ENCODE data around the gene SNRNP25.

The SNRNP25 gene

GRCh38 chr16:63998-64913 lies 10.6 kb downstream of the SNRNP25 start:
- no peak for DNase-seq

- no peak for DNase-seq
Observed at GRCh38 chr16:64914-65255, 11.3 kb downstream of the SNRNP25 start.

- peak; percentile 90 for DNase-seq
Observed at GRCh38 chr16:65745-66144, 12.1 kb downstream of the SNRNP25 start.

GRCh38 chr16:66309-67182 lies 12.9 kb downstream of the SNRNP25 start:
- DNase-seq, result no peak

- DNase-seq, result no peak
Observed at GRCh38 chr16:67183-67791, 13.7 kb downstream of the SNRNP25 start.

GRCh38 chr16:67884-68789 lies 14.5 kb downstream of the SNRNP25 start:
- no peak for DNase-seq

GRCh38 chr16:69181-69580 lies 15.6 kb downstream of the SNRNP25 start:
- DNase-seq, result no peak

GRCh38 chr16:71210-71539 lies 17.5 kb downstream of the SNRNP25 start:
- DNase-seq, result no peak

GRCh38 chr16:71540-72401 lies 18.1 kb downstream of the SNRNP25 start:
- DNase-seq, result peak; percentile 78

- DNase-seq, result peak; percentile 72
Observed at GRCh38 chr16:72561-73548, 19.2 kb downstream of the SNRNP25 start, which contains the start of gene RHBDF1. Gene RHBDF1, minus strand, starts transcription at chr16:72631. Its CDS starts 7,616 bp downstream, at chr16:65015.

GRCh38 chr16:74051-74746 lies 20.6 kb downstream of the SNRNP25 start:
- DNase-seq, result no peak

GRCh38 chr16:74747-75334 lies 21.2 kb downstream of the SNRNP25 start:
- no peak for DNase-seq

- peak; percentile 88 for DNase-seq
Observed at GRCh38 chr16:75580-76501, 22.2 kb downstream of the SNRNP25 start.

GRCh38 chr16:76535-77272 lies 23.1 kb downstream of the SNRNP25 start:
- peak; percentile 83 for DNase-seq

GRCh38 chr16:77273-77806 lies 23.7 kb downstream of the SNRNP25 start:
- DNase-seq, result peak; percentile 84

- DNase-seq, result peak; percentile 93
Observed at GRCh38 chr16:77807-78443, 24.3 kb downstream of the SNRNP25 start, which contains the start of gene MPG. Gene MPG, plus strand, starts transcription at chr16:78225. Its CDS starts 85 bp downstream, at chr16:78310.
